ENCODE data around the gene MFSD2B. TPM values are rescaled to one million over a fixed set of nuclear protein-coding genes. Genes with fewer than 3 reads are reported as not detected.
"Not testable (repeated sequence)": the region's sequence is repeated elsewhere in the genome, so short reads cannot be mapped to it uniquely, and the experiment has no call there.

The MFSD2B gene
- total RNA-seq, 2 experiments from 2014 or later = 0.28 to 0.30 TPM

DNA sequence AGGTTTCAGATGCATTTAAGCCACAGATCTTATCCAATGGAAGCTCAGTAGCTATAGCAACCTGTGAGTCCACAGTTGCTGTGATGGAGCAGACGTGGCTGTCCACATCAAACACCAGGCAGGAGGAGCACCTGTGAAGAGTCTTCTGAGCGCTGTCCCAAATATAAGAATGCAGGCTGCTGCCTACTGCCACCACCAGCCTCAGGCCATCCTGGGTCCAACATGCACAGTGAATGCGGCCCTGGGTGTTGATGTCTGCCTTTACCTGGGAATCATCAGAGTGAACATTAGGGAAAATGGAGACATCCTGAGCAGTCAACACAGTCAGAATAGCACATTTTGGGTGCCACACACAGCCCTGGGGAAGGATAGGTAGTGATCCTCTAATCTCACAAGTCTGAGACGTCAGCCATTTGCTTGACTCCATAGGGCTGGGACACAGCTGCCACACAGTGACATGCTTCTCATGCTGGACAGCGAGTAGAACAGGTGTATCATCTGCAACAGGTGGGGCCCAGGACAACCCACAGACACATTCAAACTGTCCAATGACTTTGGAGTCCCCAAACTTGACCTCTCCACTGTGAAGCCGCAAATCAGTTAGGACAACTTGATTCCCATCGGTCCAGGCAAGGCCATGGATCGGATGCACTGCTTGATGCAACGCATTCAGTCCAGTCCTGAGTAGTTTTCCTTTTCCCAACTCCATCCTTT lies 29.1 kb downstream of the MFSD2B start:
- H3K36me3 ChIP-seq (ENCODE audit: insufficient read depth, low read length) = peaks cover 22% of the 10 kb centered on the region
- H3K27ac Mint-ChIP-seq = no peak overlapping the region
- no peak overlapping the region for H3K27ac ChIP-seq (ENCODE audit: low read depth in 1 of 2, low read length in 2 of 2)
- H3K4me3 ChIP-seq (ENCODE audit: low read length) = no peak overlapping the region
- DNase-seq (no peak), ATAC-seq (ENCODE audit: poor library complexity) (no peak)
- no peaks in the 10 kb centered on the region for H3K27me3 Mint-ChIP-seq
- H3K4me1 ChIP-seq (ENCODE audit: insufficient read depth, low read length) = peaks cover 5% of the 10 kb centered on the region
- H3K4me1 Mint-ChIP-seq (ENCODE audit: low read depth) = peaks cover 37% of the 10 kb centered on the region
- POLR2A ChIA-PET = no interaction called here
- TF ChIP-seq, protein P1, sequence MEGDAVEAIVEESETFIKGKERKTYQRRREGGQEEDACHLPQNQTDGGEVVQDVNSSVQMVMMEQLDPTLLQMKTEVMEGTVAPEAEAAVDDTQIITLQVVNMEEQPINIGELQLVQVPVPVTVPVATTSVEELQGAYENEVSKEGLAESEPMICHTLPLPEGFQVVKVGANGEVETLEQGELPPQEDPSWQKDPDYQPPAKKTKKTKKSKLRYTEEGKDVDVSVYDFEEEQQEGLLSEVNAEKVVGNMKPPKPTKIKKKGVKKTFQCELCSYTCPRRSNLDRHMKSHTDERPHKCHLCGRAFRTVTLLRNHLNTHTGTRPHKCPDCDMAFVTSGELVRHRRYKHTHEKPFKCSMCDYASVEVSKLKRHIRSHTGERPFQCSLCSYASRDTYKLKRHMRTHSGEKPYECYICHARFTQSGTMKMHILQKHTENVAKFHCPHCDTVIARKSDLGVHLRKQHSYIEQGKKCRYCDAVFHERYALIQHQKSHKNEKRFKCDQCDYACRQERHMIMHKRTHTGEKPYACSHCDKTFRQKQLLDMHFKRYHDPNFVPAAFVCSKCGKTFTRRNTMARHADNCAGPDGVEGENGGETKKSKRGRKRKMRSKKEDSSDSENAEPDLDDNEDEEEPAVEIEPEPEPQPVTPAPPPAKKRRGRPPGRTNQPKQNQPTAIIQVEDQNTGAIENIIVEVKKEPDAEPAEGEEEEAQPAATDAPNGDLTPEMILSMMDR (IDR thresholded peaks at IDR 0.05) = no peak
- peaks cover 39% of the 10 kb centered on the region for H3K36me3 Mint-ChIP-seq (ENCODE audit: low read depth)
- CTCF ChIA-PET = no interaction called here
- no peaks in the 10 kb centered on the region for H3K27me3 ChIP-seq (ENCODE audit: control insufficient read depth in 1 of 2, insufficient read depth in 2 of 2, low read length in 2 of 2)
- H3K9me3 Mint-ChIP-seq = no peaks in the 10 kb centered on the region
- intact Hi-C loops (cut with DNase I, micrococcal nuclease) = no loop called here
- no peak overlapping the region for H3K4me3 Mint-ChIP-seq
- H3K9me3 ChIP-seq (ENCODE audit: control insufficient read depth in 1 of 2, insufficient read depth in 1 of 2, low read length in 2 of 2) = no peaks in the 10 kb centered on the region

DNA sequence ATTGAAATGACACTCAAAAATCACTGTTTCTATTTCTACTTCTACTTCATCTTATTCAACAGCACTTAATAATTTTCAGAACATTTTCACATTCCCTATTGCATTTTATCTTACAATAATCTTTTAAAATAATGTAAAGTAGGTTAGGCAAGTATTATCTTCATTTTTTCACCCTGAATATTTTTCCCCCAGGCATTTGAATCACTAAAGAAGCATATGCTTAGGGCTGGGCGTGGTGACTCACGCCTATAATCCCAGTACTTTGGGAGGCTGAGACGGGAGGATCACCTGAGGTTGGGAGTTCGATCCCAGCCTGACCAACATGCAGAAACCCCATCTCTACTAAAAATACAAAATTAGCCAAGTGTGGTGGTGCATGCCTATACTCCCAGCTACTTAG lies 30.6 kb downstream of the MFSD2B start:
- no peaks in the 10 kb centered on the region for H3K9me3 Mint-ChIP-seq
- peaks cover 37% of the 10 kb centered on the region for H3K4me1 Mint-ChIP-seq (ENCODE audit: low read depth)
- ATAC-seq (ENCODE audit: poor library complexity) (no peak), DNase-seq (no peak)
- Histone ChIP-seq H3K27ac (ENCODE audit: low read depth in 1 of 2, low read length in 2 of 2) (no peak overlapping the region), H3K4me1 (ENCODE audit: insufficient read depth, low read length) (peaks cover 5% of the 10 kb centered on the region), H3K4me3 (ENCODE audit: low read length) (no peak overlapping the region), H3K9me3 (ENCODE audit: control insufficient read depth in 1 of 2, insufficient read depth in 1 of 2, low read length in 2 of 2) (no peaks in the 10 kb centered on the region), H3K27me3 (ENCODE audit: control insufficient read depth in 1 of 2, insufficient read depth in 2 of 2, low read length in 2 of 2) (no peaks in the 10 kb centered on the region), H3K36me3 (ENCODE audit: insufficient read depth, low read length) (peaks cover 22% of the 10 kb centered on the region)
- POLR2A ChIA-PET = no interaction called here
- H3K27me3 Mint-ChIP-seq = no peaks in the 10 kb centered on the region
- no peak overlapping the region for H3K27ac Mint-ChIP-seq
- no peak overlapping the region for H3K4me3 Mint-ChIP-seq
- CTCF ChIA-PET = no interaction called here
- TF ChIP-seq, protein P1 (IDR thresholded peaks at IDR 0.05) = no peak
- intact Hi-C loops (cut with DNase I, micrococcal nuclease) = no loop called here
- H3K36me3 Mint-ChIP-seq (ENCODE audit: low read depth) = peaks cover 36% of the 10 kb centered on the region

DNA sequence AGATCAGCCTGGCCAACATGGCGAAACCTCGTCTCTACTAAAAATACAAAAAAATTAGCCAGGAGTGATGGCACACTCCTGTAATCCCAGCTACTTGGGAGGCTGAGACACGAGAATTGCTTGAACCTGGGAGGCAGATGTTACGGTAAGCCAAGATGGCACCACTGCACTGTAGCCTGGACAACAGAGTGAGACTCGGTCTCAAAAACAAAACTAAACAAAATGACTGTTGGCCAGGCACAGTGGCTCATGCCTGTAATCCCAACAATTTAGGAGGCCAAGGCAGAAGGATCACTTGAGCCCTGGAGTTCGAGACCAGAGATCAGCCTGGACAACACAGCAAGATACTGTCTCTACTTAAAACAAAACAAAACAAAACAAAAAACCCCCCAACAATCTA lies 33.2 kb downstream of the MFSD2B start:
- H3K27me3 Mint-ChIP-seq; H3K4me3 Mint-ChIP-seq; H3K27ac Mint-ChIP-seq; DNase-seq; CTCF ChIA-PET; H3K27me3 ChIP-seq (ENCODE audit: control insufficient read depth in 1 of 2, insufficient read depth in 2 of 2, low read length in 2 of 2); intact Hi-C loops (cut with DNase I, micrococcal nuclease); ATAC-seq (ENCODE audit: poor library complexity); H3K4me3 ChIP-seq (ENCODE audit: low read length); H3K27ac ChIP-seq (ENCODE audit: low read depth in 1 of 2, low read length in 2 of 2); H3K9me3 Mint-ChIP-seq; H3K9me3 ChIP-seq (ENCODE audit: control insufficient read depth in 1 of 2, insufficient read depth in 1 of 2, low read length in 2 of 2): not testable (repeated sequence)
- H3K4me1 Mint-ChIP-seq (ENCODE audit: low read depth) = peaks cover 41% of the 10 kb centered on the region
- POLR2A ChIA-PET = interaction anchor here (0.6 kb wide), 1 partner anchor 178 kb away, joined by 3 read pairs; no protein-coding TSS in a partner anchor
- Histone ChIP-seq H3K36me3 (ENCODE audit: insufficient read depth, low read length) (peaks cover 10% of the 10 kb centered on the region), H3K4me1 (ENCODE audit: insufficient read depth, low read length) (peaks cover 13% of the 10 kb centered on the region)
- peaks cover 23% of the 10 kb centered on the region for H3K36me3 Mint-ChIP-seq (ENCODE audit: low read depth)
